NCI-H2196 treated with DMSO at 0.1 percent for 48 hours (cell line): Measurements from ENCODE around the gene CTNNAL1.
"Not testable (repeated sequence)": the region's sequence is repeated elsewhere in the genome, so short reads cannot be mapped to it uniquely, and the experiment has no call there.

Experiments used
- DNase-seq: peaks from one replicate; lab custom pipeline; 2025; ENCODE audit not compliant: unreplicated experiment; lab: John Stamatoyannopoulos, UW

The CTNNAL1 gene

GRCh38 chr9:108934323-108934893, 78.9 kb downstream of the CTNNAL1 start, which contains the start of gene ABITRAM:
Gene ABITRAM (plus strand): TSS chr9:108934400. CDS start chr9:108934487, 87 bp downstream.
- DNase-seq, result peak; percentile 76

GRCh38 chr9:108933718-108934322, 79.5 kb downstream of the CTNNAL1 start, which contains the start of gene ELP1:
Gene ELP1 (minus strand): TSS chr9:108934124. CDS start chr9:108931146, 2,978 bp downstream.
- DNase-seq, result peak; percentile 79

GRCh38 chr9:108933231-108933717, 80.0 kb downstream of the CTNNAL1 start:
- no peak for DNase-seq

DNA sequence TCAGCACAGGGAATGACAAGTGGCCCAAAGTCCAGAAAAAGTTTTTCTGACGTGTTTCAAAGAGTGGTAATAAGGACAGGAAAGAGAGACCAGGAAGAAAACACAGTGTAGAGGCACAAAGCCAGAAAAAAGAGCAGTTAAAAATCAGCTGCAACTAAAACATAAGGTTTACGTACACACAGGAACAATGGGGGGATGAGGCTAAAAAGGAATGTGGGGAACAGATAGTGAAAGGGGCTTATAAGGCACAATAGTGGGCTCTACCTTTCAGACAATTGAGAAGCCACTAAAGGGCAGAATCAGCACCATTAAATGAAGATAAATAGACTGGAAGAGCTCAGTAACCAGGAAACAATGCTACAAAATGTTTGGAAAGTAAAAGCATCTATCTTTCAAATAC, 84.9 kb downstream of the CTNNAL1 start:
- no peak for DNase-seq

DNA sequence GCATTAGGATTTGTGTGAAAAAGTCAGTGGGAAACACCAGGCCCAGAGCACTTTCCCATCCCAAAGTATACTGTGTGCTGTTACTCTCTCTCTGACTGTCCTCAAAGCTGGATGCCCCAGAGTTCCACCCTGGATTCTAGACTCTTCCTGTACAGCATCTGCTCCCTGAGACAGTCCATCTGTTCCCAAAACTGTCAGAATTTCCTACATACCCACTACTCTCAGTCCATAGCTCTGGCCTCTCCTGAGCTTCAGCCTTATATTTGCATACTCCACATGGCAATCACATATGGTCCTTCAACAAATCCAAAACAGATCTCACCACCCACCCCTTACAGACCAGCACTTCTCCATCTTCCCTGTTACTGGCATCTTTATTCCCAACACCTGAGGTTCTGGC, 88.8 kb downstream of the CTNNAL1 start:
- no peak for DNase-seq

DNA sequence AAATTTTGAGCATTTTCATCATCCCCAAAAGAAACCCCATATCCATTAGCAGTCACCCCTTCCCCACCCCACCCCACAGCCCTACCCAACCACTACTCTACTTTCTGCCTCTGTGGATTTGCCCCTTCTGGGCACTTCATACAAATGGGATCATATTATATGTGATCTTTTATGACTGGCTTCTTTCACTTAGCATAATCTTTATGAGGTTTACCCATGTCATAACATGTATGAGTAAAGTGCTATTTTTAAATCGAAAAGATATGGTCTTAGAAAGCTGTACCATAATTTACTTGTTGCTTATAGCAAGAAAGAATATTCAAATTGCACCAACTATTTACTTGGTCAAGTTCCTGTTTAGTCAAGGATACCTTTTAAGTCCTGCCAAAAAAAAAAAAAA, 92.1 kb downstream of the CTNNAL1 start:
- no peak for DNase-seq

- DNase-seq, result not testable (repeated sequence)
Measured at GRCh38 chr9:108920401-108920800, 92.9 kb downstream of the CTNNAL1 start.

DNA sequence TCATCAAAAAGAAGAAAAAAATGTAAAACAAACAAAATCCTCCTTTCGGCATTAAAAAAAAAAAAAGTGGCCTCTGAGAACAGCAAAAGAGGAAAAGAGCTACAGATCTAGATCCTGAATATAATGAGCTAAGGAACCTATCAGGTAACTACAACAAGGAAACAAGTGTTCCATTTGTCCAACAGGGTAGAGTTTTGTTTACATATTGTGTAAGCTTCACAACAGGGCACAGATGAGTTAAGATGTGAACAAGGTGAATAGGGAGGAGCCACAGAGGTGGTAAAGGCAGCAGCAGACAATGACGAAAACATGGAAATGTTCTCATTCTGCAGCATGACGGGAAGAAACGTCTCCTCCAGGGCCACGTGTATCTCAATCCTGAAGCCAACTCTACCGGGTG, 93.8 kb downstream of the CTNNAL1 start:
- DNase-seq, result no peak

GRCh38 chr9:108913391-108913790, 99.9 kb downstream of the CTNNAL1 start:
- no peak for DNase-seq

DNA sequence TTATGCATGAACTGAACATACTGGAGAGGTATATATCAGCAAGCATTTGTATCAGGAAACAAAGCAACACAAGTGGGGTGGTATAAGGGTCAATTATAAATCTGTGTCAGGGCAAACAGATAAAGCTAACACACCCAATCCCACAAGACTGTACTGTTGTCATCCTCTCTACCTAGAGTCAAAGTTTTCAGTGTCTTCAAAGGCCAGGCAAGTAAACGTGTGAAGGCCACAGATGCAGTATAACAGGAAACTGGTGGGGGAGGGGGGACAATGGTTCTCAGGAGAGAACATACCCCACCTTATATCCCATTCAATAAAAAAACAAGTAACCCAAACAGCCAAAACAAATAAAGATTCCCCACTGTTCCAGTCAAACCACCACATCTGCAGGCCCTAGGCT, 101.5 kb downstream of the CTNNAL1 start:
- no peak for DNase-seq

GRCh38 chr9:108910914-108911313, 102.4 kb downstream of the CTNNAL1 start:
- DNase-seq, result no peak

GRCh38 chr9:108910402-108910801, 102.9 kb downstream of the CTNNAL1 start:
- no peak for DNase-seq

GRCh38 chr9:108905494-108905893, 107.8 kb downstream of the CTNNAL1 start:
- no peak for DNase-seq

DNA sequence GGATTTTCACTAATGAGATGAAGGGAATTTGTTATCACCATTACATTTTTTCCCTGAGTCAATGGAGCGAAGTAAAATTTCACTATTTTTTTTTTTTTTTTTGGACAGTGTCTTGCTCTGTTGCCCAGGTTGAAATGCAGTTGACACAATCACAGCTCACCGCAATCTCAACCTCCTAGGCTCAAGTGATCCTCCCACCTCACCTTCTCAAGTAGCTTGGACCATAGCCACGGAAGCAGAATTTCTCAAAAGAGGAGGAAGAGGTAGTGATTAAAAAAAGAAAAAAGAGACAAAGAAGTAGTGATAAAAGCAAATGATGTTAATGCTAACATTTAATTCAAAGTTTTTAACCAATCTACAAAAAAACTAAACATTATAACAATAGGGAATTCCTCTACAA, 109.1 kb downstream of the CTNNAL1 start:
- DNase-seq, result no peak

DNA sequence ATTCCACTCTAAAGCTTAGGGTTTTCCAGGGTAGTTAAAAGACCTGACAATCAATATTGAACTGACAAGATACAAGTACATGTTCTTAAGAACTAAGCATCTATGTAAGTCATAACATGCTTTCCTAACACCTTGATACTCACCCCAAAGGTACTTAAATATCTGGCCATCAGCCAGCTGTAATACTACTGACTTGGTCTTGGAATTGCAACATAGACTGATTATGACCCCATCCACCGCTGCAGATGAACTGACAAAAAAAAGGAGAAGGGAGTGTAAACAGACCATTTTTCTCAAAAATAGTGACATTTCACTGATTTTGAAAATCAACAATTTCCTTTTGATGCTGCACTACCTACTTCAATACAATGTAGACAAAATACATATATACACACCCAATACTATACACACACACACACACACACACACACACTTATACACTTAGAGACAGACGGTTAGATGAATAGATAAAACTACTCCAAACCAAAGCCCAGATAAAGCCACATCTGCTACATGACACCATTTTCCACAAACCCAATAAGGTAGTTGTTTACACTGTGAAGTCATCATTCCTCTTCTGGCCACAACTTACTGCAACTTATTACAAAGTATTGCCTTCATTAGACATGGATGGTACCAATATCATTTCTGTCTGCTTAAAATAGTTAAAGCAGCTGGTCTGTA, 109.7 kb downstream of the CTNNAL1 start:
- DNase-seq, result peak; percentile 23

DNA sequence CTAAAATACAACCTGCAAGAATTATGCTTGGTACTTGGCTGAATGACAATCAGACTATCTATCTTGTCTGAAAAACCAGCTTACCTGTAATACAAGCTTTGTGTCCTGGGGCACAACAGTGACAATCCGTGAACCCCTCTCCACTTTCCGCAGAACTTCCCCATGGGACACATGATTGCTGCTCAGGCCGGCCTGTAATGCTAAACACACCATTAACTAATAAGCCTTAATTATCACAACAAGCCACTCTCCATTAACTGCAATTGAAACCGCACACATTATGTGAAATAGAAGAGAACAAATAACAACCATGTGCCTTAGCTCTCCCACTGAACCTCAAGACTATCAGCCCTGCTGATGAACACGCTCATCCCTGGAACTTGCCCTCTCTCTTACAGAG, 113.1 kb downstream of the CTNNAL1 start:
- no peak for DNase-seq

GRCh38 chr9:108899023-108899695, 114.1 kb downstream of the CTNNAL1 start:
- DNase-seq, result not testable (repeated sequence)

GRCh38 chr9:108897324-108898096, 115.8 kb downstream of the CTNNAL1 start:
- no peak for DNase-seq

GRCh38 chr9:108894225-108894997, 118.9 kb downstream of the CTNNAL1 start:
- no peak for DNase-seq
